HG03045 (cell line): ENCODE results near the gene GPR157.
"Not testable (repeated sequence)": the region's sequence is repeated elsewhere in the genome, so short reads cannot be mapped to it uniquely, and the experiment has no call there.

Source experiments
- ATAC-seq: cut with Tn5 transposase; IDR thresholded peaks from one replicate; pipeline ENCODE4 v1.9.1; 2021; ENCODE audit warnings: mild to moderate bottlenecking, moderate library complexity; ENCODE audit not compliant: unreplicated experiment

GPR157 gene

DNA sequence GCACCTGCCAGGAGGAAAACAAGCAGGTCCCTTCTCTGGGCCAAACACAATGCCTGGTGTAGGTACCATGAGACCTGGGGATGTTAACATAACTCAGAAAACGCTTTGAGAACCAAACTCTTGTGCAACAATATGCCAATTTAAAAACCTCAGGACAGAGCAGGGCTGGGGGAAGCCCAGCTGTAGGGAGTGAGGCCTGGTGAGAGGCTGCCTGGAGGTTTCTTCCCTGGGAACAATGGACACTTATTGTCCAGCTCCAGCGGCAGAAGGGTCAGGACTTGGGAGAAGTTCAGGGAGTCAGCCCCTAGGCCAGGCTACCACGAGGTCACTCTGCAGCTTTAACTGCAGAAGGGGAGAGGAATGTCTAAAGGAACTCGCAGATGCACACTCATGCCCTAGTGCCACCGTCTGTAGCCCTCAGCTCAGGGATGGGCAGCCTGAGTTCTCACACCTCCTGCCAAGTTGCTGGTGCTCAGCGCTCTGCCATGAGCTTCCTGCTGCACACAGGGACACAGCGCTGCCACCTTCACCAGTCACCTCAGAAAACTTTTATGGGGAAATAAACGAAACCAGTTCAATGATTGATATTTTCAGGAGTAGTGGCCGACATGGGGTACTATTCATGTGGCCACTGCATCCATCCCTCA lies 8.5 kb downstream of the GPR157 start:
- no peak for ATAC-seq

DNA sequence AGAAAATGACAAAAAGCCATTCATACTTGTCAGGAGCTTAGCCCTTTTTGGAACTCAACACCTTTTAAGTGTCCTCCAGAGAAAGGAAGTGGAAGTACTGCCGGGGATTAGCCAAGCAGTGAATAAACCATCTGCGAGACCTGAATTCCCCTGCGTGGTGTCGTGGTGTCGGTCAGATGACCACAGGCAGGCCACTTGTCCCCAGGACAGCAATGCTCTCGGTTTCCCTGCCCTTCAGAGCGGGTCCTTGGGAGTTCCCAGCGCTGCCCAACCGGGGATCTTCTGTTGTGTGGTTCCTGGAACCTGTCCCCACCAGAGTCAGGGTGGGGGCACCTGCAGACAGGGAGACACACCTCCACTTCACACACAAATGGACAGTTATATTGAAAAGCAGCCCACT lies 9.2 kb downstream of the GPR157 start:
- ATAC-seq: no peak

DNA sequence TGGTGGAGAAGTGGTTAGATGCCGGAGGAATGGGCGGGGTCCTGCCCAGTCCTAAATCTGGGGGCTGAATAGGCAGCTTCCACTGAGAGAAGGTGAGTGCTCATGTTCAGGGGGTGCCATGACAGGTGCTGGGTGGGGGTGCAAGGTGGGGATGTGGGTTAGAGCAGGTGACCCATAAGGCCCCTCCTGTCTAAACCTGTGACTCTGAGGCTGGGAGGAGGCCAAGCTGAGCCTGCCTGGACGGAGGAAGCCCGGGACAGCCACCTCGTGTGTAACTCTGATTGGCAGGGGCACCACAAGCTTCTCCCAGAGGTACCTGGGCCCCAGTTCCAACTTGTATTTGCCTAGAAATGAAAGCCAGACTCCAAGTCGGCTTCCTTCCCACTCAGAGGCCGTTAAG lies 10.7 kb downstream of the GPR157 start:
- ATAC-seq: no peak

DNA sequence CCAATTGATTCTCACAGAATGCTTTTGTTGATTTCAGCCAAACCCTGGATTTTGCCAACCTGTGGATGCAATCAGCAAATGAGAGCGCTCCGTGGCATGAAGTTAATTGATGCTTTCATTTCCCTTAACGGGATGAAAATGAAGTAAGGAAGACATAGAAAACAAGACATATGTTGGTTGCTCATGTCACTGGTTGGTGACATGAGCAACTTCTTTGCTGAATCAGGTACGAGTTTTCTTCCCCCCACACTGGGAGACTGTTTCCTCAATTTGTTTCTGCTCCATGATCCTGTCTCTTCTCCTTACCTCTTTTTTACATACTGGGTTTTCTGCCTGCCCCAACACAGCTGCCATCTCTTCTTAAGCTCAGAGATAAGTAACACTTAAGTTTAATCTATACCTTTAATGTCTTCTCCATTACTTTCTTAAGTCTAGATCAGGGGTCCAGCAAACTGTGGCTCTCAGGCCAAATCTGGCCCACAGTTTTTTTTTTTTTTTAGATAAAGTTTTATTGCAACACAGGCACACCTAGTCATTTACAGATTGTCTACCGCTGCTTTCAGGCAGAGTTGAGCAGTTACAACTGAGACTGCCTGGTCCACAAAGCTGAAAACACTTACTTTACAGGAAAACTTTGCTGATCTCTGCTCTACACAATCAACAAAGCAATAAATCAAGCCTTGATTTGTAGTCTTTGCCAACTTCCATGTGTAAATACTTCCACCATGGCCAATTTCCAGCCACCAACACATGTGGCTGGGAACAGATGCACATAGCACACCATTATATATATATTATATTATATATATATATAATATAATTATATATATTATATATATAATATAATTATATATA lies 13.3 kb downstream of the GPR157 start:
- ATAC-seq: no peak

DNA sequence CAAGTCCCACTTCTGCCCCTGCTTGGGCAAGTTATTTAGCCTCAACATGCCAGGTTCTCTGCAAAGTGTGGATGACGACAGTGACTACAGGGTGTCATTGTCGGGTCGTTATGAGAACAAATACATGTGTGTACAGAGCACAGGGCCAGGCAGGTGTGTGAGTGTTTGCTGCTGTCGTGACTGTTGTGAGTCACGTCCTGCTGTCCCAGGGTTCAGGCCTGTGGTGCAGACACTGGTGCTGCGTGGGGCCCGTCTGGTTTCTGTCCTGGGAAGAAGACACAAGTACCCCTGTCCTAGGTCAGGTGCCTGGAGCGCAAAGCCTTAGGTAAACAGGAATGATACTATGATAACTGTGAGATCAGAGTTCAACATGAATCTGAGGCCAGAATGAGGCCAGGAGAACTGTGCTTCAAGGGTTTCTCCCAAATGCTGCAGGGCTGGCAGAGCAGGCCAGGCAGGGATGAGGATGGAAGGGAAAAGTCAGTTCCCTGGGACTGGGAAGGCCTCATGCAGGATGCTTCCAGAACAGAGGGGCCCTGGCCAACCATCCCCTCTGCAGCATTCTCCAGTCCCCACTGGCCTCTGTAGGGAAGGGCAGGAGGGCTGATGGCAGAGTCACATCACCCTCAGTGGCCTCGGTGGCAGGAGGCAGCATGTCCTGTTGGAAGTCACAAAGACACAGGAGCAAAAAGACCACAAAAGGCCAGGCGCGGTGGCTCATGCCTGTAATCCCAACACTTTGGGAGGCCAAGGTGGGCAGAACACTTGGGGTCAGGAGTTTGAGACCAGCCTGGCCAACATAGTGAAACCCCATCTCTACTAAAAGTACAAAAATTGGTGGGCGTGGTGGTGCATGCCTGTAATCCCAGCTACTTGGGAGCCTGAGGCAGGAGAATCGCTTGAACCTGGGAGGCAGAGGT lies 15.7 kb downstream of the GPR157 start:
- no peak for ATAC-seq

DNA sequence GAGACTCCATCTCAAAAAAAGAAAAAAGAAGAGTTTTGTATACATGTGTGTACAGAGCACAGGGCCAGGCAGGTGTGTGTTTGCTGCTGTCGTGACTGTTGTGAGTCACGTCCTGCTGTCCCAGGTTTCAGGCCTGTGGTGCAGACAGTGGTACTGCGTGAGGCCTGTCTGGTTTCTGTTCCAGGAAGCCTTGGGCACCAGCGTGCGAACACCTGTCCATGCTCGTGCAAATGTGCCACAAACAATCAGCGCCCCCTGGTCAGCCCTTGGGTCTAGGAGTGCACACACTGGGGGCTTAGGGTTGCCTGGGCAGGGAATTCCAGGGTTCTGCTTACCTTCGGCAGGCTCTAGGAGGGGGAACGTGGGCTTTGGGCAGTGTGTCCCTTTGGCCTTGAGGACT lies 16.9 kb downstream of the GPR157 start:
- ATAC-seq: no peak

DNA sequence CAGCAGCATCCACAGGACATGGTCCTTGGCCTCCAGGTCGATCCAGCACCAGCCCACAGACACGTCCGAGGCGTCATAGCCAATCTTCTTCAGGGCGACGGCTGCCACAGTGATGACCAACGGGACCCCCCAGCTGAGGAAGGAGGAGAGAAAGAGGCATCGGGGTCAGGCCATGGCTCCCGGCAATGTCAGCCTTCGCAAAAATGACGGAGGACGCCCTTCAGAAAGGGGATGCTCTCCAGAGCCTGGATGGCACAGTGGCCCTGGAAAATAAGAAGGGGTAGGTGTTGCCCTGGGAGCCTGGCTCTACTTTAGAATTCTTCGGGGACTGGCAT lies 17.6 kb downstream of the GPR157 start:
- ATAC-seq: no peak

DNA sequence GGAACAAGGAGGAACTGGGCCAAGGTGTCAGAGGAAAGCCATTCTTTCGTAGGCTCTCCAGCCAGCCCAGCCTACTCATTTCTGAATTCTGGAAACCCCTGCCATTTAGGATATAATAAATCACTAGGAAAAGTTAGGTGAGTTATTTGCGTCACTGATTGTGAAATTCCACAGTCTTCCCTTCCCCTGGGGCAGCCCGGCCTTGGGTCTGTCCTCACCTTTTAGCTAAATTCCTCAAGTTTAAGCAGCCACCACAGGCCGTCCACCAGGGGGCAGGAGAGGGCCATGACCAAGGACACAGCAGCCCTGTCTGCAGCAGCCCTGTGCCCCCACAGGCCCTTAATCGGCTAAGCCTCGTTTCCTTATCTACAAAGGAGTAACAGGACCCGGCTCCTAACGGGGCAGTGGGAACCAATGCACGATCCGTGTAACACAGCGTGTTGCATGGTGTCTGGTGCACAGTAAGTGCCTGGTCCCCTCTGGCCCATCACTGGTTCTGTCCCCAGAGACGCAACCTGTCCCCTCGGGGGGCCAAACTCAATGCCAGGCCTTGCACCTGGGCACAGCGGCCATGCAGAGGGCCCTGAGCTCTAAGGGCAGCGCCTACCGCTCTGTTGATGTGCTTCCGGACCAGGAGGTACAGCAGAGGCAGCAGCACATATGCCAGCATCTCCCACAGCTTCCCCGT lies 18.1 kb downstream of the GPR157 start:
- ATAC-seq: no peak

DNA sequence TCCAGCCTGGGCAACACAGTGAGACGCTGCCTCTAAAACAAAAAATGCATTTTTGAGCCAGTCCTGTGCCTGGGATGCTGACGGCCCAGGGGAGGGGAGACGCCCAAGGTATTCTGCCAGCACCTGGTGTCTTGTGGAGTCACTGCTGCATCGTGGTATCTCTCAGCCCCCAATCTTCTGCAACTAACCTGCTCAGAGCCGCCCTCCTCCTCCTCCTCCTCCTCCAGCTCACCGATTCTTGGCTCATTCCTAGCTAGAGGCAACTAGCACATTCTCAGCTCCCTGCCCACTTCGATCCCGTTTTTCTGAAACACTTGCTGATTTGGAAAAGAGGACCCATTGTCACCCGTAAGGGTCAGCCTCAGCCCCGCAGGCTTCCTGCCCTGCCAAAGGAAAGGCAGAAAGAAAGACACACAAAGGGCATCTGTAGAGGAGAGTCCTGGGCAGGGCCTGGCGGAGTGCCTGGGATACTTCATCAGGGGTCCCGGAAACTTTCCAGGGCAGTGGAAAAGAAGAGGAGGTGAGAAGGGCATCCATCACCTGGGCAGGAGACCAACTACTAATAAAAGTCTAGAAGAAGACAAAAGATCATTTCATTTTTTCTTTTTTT lies 20.7 kb downstream of the GPR157 start:
- ATAC-seq: no peak

DNA sequence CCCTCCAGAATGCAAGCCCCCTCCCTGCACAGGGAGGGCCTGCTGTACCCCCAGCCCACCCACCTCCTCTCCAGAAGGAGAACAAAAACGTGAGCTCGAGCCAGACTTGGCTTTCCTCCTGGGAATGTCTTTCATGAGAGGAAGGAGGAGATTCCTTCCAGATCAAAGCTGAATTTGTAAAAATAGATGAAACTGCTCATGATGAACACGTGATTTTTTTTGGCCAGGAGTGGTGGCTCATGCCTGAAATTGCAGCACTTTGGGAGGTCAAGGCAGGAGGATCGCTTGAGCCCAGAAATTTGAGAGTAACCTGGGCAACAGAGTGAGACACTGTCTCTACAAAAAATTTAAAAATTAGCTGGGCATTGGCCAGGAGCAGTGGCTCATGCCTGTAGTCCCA lies 21.8 kb downstream of the GPR157 start:
- no peak for ATAC-seq

DNA sequence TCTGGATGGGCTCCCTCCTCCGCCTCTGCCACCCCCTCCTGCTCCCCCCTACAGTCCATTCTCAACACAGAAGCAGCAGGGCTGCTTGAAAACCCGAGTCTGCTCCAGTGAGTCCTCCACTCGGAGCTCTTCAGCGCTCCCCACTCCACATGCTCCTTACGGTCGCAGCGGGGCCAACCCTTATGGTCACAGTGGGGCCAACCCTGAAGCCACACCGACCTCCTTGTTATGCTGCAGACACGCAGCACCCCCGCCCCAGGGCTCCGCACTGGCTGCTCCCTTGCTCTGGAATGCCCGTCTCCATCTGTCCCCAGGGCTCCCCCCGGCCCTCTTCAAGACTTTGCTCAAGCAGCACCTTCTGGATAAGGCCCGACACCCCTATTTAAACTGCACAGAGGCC lies 22.6 kb downstream of the GPR157 start:
- no peak for ATAC-seq

DNA sequence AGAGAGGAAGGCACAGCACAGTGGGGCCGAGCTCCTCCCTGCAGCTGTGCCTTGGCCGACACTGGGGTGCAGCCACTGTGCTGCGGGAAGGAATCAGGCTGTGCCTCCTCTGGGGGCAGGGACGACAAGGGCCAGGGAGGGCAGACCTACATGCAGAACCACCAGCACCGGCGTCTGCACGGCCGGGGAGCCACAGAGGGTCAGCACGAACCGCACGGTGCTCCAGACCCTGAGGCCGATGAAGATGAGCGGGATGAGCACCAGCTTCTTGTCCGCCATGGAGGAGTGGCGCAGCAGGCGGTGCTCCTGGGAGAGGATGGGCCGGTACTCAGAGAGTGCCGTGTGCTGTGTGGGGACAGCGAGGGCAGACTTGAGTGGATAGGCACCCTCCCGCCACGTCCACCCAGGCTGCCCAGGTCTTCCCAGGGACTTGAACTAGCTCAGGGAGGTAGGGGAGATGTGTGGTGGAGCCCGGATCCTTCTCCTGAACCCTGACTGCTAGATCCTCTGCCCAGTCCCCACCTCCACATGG lies 23.5 kb downstream of the GPR157 start:
- no peak for ATAC-seq

DNA sequence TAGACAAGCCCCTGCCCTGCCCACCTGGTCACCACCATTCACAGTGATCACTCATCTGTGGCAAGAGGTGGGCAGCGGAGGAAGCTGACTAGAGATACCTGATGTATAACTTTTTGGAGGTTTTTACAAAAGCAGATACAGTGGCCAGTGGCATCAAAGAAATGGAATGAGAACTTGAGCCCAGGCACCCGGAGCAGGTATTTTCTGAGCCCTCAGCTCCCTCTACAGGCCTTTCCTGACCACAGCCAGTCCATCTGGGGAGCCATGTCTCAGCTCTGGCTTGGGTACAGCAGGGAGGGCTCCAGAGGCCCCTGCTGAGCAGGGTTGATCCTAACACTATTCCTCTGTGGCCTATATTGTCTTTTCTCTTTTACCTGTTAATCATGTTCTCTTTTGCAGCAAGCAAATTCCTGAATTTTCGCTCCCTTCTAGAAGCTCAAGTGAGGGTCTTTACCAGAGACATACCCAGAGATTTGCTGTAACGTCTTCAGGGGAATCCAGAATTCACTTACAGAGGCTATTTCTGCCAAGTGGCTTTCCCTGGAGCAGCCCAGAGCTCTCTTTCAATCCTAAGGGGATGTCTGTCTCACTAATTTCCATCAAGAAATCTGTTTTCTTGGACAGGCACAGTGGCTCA lies 27.3 kb downstream of the GPR157 start:
- no peak for ATAC-seq

DNA sequence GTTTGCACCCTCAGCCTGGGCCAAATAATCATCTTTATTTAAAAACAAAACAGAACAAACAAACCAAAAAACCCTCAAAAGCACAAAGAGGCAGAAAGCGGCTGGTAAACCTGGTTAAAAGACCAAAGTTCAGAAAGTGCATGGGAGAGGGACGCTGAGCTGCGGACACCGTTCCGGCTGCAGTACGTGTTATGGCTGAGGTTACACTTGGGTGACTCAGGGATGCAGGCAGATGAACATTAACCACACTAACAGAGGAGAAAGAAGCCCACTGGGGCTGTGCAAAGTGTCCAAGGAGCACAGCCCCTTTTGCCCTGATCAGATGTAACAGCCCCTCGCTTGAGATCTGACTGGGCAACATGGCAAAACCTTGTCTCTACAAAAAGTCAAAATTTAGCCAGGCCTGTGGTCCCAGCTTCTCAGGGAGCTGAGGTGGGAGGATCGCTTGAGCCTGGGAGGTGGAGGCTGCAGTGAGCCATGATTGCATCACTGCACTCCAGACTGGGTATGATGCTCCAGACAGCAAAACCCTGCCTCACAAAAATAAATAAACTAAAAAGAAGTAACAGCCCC lies 28.3 kb downstream of the GPR157 start:
- ATAC-seq: no peak

DNA sequence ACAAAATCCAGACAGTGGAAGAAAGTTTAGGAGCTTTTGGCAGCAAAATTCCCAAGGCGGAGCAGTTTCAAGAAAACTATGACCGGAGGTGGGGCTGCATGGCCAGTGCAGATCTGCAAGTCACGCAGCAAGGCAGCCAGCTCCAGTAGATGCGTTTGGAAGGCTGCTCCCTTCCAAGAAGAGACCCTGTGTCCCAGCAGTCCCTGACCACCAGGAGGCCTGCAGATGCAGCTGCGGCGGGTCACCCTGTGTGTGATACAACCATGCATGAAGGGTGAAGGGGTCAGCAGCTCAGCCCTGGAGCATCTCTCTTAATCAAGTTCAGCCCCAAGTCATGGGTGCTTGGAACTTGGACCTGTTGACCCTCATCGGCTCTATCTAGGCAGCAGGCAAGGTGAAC lies 29.3 kb downstream of the GPR157 start:
- no peak for ATAC-seq

DNA sequence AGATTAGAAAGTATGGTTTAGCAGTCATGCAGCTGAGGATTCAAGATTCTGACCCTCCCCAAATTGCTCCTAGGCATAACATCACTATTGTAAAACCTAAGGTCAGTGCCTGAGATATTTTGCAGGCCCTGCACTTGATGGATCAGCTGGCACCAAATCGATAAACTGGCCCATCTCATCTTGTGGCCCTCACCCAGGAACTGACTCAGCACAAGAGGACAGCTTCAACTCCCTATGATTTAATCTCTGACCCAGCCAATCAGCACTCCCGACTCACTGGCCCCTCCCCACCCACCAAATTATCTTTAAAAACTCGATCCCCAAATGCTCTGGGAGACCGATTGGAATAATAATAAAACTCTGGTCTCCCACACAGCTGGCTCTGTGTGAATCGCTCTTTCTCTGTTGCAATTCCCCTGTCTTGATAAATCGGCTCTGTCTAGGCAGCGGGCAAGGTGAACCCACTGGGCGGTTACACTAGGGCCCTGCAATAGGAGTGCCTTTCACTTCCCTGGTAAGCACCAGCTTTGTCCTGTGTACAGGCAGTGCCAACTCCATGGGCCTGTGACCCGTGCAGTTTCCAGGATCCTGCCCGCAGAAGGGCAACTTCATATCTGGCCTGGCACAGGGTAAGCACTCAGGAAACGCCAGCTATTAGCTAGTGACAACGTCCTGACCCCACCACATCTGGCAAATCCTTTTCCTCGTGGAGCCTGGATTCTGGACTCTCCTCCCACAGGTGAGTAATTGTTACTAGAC lies 30.8 kb downstream of the GPR157 start:
- ATAC-seq: no peak

DNA sequence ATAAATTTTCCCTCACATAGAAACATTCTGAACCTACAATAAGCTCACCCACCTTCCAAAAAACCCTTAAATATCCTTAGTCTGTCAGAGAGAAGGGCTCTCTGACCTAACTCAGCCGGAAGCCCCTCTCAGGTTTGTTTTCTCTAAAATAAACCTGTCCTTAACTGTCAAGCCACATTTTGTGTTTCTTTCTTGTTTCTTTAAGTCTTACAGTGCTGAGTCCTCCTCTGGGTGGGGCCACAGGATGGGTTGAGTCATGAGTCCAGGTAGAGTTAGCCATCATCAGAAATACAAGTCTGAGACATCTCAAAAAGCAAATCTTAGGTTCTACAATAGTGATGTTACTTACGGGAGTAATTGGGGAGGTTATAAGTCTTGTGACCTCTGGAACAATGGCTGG lies 33.1 kb downstream of the GPR157 start:
- no peak for ATAC-seq

DNA sequence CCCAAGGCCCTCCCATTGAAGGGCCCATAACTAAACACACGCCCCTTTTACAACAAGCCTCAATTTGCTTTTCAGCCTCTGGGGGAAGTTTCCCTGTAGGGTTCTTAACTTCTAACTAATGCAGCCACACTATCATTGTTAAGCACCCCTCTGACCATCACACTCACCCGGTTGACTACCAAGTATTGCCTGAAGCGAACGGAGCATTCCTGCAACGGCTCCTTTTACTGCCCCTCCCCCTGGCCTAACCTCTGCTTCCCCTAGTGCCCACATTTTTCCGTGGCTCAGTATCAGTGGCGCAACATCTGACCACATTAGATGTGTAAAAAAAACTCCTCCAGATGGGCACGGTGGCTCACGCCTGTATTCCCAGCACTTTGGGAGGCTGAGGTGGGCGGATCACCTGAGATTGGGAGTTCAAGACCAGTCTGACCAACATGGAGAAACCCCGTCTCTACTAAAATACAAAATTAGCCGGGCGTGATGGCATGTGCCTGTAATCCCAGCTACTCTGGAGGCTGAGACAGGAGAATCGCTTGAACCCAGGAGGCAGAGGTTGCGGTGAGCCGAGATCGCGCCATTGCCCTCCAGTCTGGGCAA lies 34.8 kb downstream of the GPR157 start:
- not testable (repeated sequence) for ATAC-seq
